ENCODE measurements around the gene GFOD1. TPM values are rescaled to one million over a fixed set of nuclear protein-coding genes. Genes with fewer than 3 reads are reported as not detected.

GFOD1 gene
- total and polyA plus RNA-seq, 2 donors (not counting 1 experiment from before 2014, with no cell fraction given), result 10.5 to 25.3 TPM

- Histone ChIP-seq H3K4me2 (ENCODE audit: extremely low read depth, insufficient read depth, low read length) (no peak overlapping the region), H4K20me1 (ENCODE audit: control insufficient read depth, extremely low read depth, insufficient read depth, low read length) (no peaks in the 10 kb centered on the region), H3K9ac (ENCODE audit: insufficient read depth, low read length) (no peak overlapping the region), H3K4me1 (ENCODE audit: control insufficient read depth, extremely low read depth, insufficient read depth, low read length) (peaks cover 14% of the 10 kb centered on the region), H3K79me2 (ENCODE audit: control insufficient read depth, insufficient read depth, low read length) (no peaks in the 10 kb centered on the region), H2AFZ (ENCODE audit: low read length) (no peak overlapping the region), H3K9me3 (ENCODE audit: control insufficient read depth, insufficient read depth, low read depth, low read length) (no peaks in the 10 kb centered on the region), H3K27me3 (ENCODE audit: control insufficient read depth, insufficient read depth, low read length) (no peaks in the 10 kb centered on the region), H3K36me3 (ENCODE audit: control insufficient read depth, insufficient read depth, low read length) (no peaks in the 10 kb centered on the region), H3K27ac (ENCODE audit: insufficient read depth, low read length) (no peak overlapping the region), H3K4me3 (replicated peaks in 1 of 4; ENCODE audit: control extremely low read depth in 1 of 4, insufficient read depth in 1 of 4, low read depth in 3 of 4, low read length in 4 of 4) (no peak overlapping the region)
- peak in 1 of 2 donors; percentile 78 for DNase-seq (ENCODE audit: low read depth in 2 of 2)
- no peak for TF ChIP-seq CTCF (conservative IDR thresholded peaks at IDR 0.05 in 1 of 2, IDR thresholded peaks at IDR 0.05 in 1 of 2; ENCODE audit: low read depth in 1 of 2, low read length in 2 of 2)
- TF ChIP-seq EZH2 (IDR thresholded peaks at IDR 0.05; ENCODE audit: low read length, missing control alignments), result no peak
These were observed 137.4 kb downstream of the GFOD1 start for GRCh38 chr6:13349811-13350506.

GRCh38 chr6:13348334-13349113 lies 138.9 kb downstream of the GFOD1 start:
- Histone ChIP-seq H4K20me1 (ENCODE audit: control insufficient read depth, extremely low read depth, insufficient read depth, low read length) (no peaks in the 10 kb centered on the region), H3K79me2 (ENCODE audit: control insufficient read depth, insufficient read depth, low read length) (no peaks in the 10 kb centered on the region), H3K36me3 (ENCODE audit: control insufficient read depth, insufficient read depth, low read length) (no peaks in the 10 kb centered on the region)

More at GRCh38 chr6:13348334-13349113, 138.9 kb downstream of the GFOD1 start:
- no peak for DNase-seq (ENCODE audit: low read depth in 2 of 2)
- Histone ChIP-seq H2AFZ (ENCODE audit: low read length) (no peak overlapping the region), H3K4me1 (ENCODE audit: control insufficient read depth, extremely low read depth, insufficient read depth, low read length) (peaks cover under 1% of the 10 kb centered on the region), H3K4me2 (ENCODE audit: extremely low read depth, insufficient read depth, low read length) (no peak overlapping the region), H3K27me3 (ENCODE audit: control insufficient read depth, insufficient read depth, low read length) (no peaks in the 10 kb centered on the region), H3K4me3 (replicated peaks in 1 of 4; ENCODE audit: control extremely low read depth in 1 of 4, insufficient read depth in 1 of 4, low read depth in 3 of 4, low read length in 4 of 4) (no peak overlapping the region), H3K9me3 (ENCODE audit: control insufficient read depth, insufficient read depth, low read depth, low read length) (no peaks in the 10 kb centered on the region), H3K27ac (ENCODE audit: insufficient read depth, low read length) (no peak overlapping the region), H3K9ac (ENCODE audit: insufficient read depth, low read length) (no peak overlapping the region)
- TF ChIP-seq EZH2 (IDR thresholded peaks at IDR 0.05; ENCODE audit: low read length, missing control alignments) (no peak), CTCF (conservative IDR thresholded peaks at IDR 0.05 in 1 of 2, IDR thresholded peaks at IDR 0.05 in 1 of 2; ENCODE audit: low read depth in 1 of 2, low read length in 2 of 2) (no peak)

All from fibroblast of lung (primary cell).